DMS114 treated with DMSO at 0.1 percent for 48 hours (cell line): ENCODE data around the gene HGS.
"Not testable (repeated sequence)": the region's sequence is repeated elsewhere in the genome, so short reads cannot be mapped to it uniquely, and the experiment has no call there.

Source experiments
- DNase-seq: peaks from one replicate; lab custom pipeline; 2025; ENCODE audit not compliant: unreplicated experiment; lab: John Stamatoyannopoulos, UW

The HGS gene

DNA sequence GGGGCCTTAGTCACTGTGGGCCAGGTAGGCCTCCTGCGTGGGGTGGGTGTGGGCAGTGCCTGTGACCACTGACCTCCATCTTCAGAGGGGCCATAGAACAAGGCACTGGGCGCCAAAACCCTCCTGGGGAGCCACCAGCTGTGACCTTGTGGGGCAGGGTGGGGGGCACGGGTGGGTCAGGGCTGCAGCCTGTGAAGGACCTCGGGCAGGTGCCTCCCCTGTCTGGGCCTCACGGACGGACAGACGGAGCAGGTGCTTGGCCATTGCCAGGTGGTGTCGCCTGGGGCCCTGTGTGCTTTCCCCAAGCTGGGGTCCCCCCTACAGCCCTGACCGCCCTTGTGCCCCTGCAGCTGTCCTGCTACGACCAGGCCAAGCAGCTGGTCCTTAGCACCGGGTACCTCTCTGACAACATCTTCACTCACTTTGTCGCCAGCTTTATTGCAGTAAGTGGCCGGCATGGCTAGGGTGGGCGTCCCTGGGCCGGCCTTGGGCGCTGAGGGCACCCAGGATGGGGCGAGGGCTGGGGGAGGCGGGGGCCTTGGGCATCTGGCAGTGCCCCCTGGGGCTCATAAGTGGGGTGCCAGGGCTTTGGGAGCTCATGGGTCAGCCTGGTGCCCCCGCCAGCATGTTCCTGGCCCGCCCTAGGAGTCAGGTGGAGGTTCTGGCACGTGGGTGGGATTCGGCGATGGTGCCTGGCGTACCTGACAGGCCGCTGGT, 33.4 kb downstream of the HGS start:
- DNase-seq = no peak

- DNase-seq = no peak
These were observed 33.9 kb downstream of the HGS start for GRCh38 chr17:81717766-81718089.

- DNase-seq = no peak
These were observed 35.8 kb downstream of the HGS start for GRCh38 chr17:81719410-81720266.

GRCh38 chr17:81720267-81721071, 36.7 kb downstream of the HGS start:
- no peak for DNase-seq

DNA sequence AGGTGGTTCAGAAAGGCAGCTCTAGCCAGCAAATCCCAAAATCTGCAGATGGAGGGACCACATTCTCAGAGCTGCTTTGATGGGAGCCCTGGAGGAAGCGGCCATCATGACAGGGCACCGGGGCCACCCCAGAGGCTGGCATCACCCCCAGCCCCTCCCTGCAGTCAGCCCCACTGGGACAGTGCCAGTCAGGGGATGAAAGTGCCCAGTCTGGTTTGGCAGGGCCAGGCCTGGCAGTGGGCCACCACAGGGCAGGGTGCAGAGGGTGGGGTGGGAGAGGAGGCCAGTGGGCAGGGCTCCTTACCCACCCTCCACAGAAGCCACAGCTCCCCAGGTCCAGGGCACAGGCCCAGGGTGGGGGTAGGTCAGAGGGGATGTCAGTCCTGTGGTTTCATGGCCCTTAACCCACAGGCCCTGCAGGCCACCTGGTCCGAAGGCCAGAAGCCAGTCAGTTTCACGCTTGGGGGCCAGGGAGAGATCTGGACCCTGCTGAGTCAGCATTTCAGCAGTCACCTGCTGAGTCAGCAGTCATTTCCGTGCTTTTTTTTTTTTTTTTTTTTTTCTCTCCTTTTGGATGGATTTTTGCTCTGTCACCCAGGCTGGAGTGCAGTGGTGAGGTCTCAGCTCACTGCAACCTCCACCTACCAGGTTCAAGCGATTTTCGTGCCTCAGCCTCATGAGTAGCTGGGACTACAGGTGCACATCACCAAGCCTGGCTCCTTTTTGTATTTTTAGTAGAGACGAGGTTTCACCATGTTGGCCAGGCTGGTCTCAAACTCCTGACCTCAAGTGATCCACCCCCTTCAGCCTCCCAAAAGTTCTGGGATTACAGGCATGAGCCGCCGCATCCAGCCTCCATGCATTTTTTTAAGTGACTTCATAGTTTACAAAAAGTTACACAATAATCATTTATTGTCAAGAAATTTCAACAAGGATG, 38.6 kb downstream of the HGS start:
- no peak for DNase-seq

DNA sequence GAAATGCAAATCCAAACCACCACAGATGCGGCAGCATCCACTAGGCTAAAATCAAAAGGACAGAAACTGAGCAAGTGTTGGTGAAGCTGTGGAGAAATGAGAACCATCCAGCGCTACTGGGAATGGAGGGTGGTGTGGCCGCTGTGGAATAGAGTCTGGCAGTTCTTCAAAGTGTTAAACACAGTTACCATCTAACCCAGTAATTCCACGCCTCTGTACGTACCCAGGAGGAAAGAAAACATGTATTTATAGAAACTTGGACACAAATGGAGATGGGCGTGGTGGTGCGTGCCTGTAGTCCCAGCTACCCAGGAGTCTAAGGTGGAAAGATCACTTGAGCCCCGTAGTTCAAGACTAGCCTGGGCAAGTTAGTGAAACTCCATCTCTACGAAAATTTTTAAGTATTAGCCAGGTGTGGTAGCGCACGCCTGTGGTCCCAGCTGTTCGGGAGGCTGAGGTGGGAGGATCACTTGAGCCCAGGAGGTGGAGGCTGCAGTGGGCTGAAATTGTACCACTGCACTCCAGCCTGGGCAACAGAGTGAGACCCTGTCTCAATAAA, 39.9 kb downstream of the HGS start:
- no peak for DNase-seq

DNA sequence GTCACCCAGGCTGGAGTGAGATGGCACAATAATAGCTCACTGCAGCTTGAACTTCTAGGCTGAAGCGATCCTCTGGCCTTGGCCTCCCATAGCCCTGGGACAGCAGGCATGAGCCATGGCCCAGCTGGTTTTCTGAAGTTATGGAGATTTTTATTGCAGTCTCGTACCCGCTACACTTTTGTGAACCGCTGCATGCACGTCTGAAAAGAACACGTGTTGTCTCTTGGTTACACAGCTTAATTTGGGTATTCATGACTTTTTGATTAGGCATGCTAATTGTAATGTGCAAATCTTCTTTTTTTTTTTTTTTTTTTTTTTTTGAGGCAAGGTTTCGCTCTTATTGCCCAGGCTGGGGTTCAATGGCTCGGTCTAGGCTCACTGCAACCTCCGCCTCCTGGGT, 41.6 kb downstream of the HGS start:
- DNase-seq = no peak

- no peak for DNase-seq
These were observed 42.2 kb downstream of the HGS start for GRCh38 chr17:81726004-81726403.

DNA sequence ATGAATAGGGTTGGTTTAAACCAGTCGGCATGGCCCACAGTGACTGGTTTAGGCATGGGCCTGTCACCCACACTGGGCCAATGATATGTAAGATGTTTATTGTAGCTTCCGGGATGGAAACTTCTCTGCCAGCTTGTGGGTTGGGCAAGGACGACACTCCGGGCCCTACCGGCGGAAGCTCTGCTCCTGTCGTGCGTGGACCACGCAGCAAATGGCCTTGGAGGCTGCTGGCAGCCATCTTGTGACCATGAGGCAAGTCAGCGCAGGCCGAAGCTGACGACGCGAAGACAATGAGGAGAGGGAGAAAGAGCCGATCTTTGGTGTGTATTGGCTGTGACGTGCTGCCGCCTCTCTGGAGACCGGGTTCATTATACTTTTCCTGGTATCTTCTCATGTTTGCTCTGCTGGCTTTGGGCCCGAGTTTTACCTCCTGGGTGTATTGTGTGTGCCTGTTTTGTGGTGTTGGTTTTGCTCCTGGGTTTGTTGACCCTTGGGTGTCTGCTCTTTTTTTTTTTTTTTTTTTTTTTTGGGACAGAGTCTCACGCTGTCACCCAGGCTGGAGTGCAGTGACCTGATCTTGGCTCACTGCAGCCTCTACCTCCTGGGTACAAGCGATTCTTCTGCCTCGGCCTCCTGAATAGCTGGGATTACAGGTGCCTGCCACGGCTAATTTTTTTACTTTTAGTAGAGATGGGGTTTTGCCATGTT, 43.7 kb downstream of the HGS start:
- no peak for DNase-seq

- DNase-seq = peak; percentile 56
These were observed 49.9 kb downstream of the HGS start for GRCh38 chr17:81733507-81734404.

DNA sequence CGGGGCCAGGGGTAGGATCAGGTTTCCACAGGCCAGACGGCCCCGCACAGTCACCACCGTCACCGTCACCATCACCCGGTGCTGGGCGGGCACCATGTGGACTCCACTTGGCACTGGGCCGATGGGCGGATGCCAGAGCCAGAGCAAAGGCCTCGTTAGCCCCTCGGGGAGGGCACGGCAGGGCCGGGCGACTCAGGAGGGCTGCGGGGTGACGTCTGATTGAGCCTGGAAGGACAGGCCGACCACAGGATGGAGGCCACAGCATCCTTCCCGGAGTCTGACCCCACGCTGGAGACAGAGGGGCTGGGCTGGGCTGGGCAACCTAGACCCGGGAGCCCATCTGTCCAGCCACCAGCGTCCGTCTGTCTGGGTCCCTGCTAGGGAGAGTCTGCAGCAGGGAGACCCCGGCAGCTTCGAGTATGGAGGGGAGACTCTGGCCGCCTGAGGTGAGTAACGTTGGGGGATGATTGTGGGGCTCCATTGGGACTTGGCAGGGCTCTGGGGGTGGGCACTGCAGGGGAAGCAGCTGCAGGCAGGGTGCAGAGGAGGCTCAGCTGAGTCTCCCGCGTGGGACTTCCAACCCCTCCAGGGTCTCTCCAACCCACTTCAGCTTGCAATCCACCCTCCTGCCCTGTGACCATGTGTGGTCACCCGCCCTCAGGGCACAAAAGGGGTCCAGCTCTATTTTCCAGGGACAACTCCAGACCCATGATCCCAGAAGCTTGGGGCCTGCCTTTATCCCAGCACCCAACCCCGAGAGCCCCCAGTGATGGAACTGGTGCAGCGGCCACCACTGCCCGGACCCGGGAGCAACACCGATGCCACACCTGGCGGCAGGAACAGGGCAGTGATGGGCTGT, 50.8 kb downstream of the HGS start:
- DNase-seq = no peak

DNA sequence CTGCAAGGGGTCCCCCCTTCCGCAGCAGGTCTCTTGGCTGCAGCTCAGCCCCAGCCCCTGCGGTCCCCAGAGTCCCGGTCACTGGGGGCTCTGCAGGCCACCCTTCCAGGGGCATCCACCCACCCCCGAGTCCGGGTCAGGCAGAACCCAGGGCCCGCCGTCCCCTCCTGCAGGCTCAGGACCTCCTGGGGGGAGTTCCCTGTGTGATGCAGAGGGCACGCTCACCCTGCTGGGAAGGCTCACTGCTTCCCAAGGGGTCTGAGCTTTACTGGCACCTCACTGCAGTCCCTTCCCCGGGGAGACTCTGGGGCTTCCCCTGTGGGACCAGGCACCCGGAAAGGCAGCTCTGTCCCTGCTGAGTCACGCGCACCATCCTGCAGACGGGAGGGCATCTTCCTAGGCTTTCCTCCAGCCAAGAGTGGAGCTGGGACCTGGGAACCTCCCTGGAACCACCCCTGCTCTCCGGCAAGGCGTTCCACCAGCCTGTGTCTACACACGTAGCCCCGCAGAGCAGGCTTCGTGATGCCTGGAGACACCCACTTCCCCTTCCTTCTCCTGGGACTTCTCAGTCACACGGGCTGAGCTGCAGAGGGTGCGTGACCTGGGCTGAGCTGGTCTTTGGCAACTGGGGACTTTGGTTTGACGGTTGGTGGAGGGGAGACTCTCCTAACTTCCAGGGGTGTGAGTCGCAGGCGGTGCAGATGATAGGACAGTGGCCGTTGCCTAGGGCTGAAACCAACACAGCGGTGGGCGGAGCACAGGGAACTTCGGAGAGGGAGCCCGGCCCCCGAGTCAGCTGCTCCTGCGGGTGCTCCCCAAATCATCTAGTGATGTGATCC, 51.7 kb downstream of the HGS start:
- DNase-seq = no peak

DNA sequence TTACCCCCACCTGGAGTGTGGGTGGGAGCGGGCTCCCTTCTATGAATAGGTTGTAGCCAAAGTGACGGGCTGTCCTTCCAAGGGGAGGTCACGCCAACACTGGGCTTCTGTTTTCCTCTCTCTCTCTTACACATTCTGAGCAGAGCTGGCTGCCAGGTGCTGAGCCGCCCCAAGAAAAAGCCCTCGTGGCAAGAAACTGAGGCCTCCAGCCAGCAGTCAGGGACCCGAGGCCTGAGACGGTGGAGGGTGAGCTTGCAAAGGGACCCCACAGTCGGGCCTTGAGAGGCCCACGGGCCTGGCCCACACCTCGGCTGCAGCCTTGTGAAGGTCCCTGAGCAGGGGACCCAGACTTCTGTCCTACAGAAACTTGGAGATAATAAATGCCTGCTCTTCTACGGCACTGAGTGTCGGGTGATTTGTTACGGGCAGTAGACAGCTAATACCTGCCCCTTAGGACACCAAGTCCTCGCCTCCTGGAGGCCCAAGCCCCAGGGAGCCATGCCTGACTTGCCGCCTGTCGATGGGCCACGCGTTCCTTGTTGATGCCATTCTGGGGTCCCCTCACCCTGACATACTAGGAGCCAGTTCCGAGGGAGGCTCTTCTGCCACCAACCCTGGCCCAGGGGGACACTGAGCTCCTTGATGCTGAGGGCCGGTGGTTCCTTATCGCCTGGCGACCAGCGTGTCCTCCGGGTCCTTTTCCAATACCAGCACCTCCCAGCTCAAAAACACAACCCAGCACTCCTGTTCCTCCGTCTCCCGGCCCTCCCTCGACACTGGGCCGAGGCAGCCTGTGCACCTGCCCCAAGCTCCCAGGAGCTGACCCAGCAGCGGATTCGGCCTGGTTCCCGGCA, 54.4 kb downstream of the HGS start:
- no peak for DNase-seq

DNA sequence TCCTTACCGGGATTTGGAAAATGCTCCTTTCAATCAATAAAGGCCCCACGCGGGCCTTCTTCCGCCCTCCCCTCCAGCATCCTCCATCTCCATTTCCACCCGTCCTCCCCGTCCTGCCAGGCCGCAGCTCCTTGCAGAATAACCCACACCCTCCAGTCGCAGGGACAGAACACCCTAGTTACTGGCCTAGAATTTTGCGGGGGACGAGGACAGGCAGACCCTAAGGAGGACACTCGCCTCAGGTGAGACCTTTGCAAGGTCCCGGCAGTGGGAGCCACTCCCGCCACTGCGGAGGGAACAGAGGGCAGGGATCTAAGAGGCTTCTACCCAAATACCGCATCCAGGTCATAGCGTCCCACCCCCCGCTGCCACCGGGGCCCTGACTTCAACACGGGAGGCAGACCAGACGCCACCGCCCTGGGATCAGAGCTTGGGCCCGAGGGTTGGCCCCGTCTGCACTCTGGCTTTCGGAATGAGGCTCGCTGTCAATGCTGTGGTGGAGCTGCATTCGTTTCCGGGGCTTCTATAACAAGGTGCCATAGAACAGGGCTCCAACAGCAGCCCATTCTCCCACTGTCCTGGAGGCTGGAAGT, 55.1 kb downstream of the HGS start:
- no peak for DNase-seq

- DNase-seq = not testable (repeated sequence)
These were observed 55.8 kb downstream of the HGS start for GRCh38 chr17:81739593-81739992.
